Measurements from ENCODE around the gene DAND5. TPM values are rescaled to one million over a fixed set of nuclear protein-coding genes. Genes with fewer than 3 reads are reported as not detected.

The DAND5 gene
- total RNA-seq, 6 experiments from 2014 or later: not detected

- Mint-ChIP-seq H3K4me3 (peak overlapping the region; percentile 11; the same call in 1 of the 2 replicates), H3K36me3 (ENCODE audit: low read depth) (peaks cover 17% of the 10 kb centered on the region), H3K9me3 (no peaks in the 10 kb centered on the region), H3K27ac (peak overlapping the region; percentile 9), H3K27me3 (ENCODE audit: insufficient read depth) (peaks cover 2% of the 10 kb centered on the region; the same call in 1 of the 2 replicates), H3K4me1 (ENCODE audit: low read depth) (peaks cover 14% of the 10 kb centered on the region)
- DNase-seq: no peak
- no peak for TF ChIP-seq CTCF (IDR thresholded peaks at IDR 0.05)
Observed at GRCh38 chr19:12997967-12998940, 28.9 kb downstream of the DAND5 start.

- peaks cover 7% of the 10 kb centered on the region for H3K4me1 Mint-ChIP-seq (ENCODE audit: low read depth)
- peaks cover 17% of the 10 kb centered on the region for H3K36me3 Mint-ChIP-seq (ENCODE audit: low read depth)
Observed at GRCh38 chr19:13001166-13001501, 31.8 kb downstream of the DAND5 start.

GRCh38 chr19:13001502-13002165 is 32.3 kb downstream of the DAND5 start:
- Mint-ChIP-seq H3K36me3 (ENCODE audit: low read depth) (peaks cover 17% of the 10 kb centered on the region), H3K27ac (no peak overlapping the region), H3K27me3 (ENCODE audit: insufficient read depth) (no peaks in the 10 kb centered on the region; the same call in 1 of the 2 replicates), H3K4me1 (ENCODE audit: low read depth) (peaks cover 7% of the 10 kb centered on the region), H3K9me3 (no peaks in the 10 kb centered on the region), H3K4me3 (no peak overlapping the region)
- TF ChIP-seq CTCF (IDR thresholded peaks at IDR 0.05): no peak
- DNase-seq: no peak

More at GRCh38 chr19:13001166-13001501, 31.8 kb downstream of the DAND5 start:
- no peaks in the 10 kb centered on the region; the same call in 1 of the 2 replicates for H3K27me3 Mint-ChIP-seq (ENCODE audit: insufficient read depth)
- no peak for DNase-seq
- H3K9me3 Mint-ChIP-seq: no peaks in the 10 kb centered on the region
- no peak overlapping the region for H3K27ac Mint-ChIP-seq
- H3K4me3 Mint-ChIP-seq: no peak overlapping the region
- no peak for TF ChIP-seq CTCF (IDR thresholded peaks at IDR 0.05)

DNA sequence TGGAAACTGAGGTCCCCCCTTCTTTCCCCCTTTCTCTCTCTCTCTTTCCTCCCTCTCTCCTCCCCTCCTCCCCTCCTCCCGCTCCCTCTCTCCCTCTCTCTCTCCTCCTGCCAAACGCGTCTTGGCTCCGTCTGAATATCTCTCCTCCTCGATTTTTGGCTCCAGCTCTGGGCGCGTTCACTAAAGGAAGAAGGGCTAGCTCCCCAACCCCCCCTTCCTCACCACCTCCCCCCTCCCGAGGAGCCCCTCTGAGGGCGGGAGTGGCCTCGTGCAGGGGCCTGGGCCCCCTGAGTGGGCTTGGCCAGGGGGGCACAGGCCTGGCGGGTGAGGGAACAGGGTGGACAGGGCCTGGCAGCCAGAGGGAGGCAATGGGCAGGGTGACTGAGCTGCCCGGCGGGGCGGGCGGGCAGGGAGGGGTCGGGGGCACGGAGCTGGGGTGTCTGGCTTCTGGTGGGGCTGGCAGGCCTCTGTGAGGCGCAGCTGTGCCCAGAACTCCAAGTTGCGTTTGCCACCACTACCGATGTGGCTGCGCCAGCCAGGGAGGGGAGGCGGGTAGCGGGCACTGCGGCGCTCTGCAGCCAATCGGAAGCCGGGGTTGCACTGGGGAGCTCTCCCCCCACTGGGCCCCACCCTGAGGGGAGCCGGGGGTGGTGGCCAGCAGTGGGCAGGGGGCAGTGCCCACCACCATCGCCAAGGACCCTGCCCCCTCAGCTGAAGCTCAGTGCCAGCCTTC is 33.0 kb downstream of the DAND5 start:
- no peak for TF ChIP-seq CTCF (IDR thresholded peaks at IDR 0.05)
- H3K27ac Mint-ChIP-seq: no peak overlapping the region
- H3K36me3 Mint-ChIP-seq (ENCODE audit: low read depth): peaks cover 17% of the 10 kb centered on the region
- H3K9me3 Mint-ChIP-seq: no peaks in the 10 kb centered on the region
- H3K4me1 Mint-ChIP-seq (ENCODE audit: low read depth): peaks cover 7% of the 10 kb centered on the region
- no peaks in the 10 kb centered on the region; the same call in 1 of the 2 replicates for H3K27me3 Mint-ChIP-seq (ENCODE audit: insufficient read depth)
- DNase-seq: no peak
- no peak overlapping the region for H3K4me3 Mint-ChIP-seq

GRCh38 chr19:13003081-13003480 is 33.7 kb downstream of the DAND5 start:
- no peaks in the 10 kb centered on the region for H3K9me3 Mint-ChIP-seq
- H3K4me1 Mint-ChIP-seq (ENCODE audit: low read depth): peaks cover 2% of the 10 kb centered on the region
- H3K36me3 Mint-ChIP-seq (ENCODE audit: low read depth): peaks cover 14% of the 10 kb centered on the region
- no peak for TF ChIP-seq CTCF (IDR thresholded peaks at IDR 0.05)
- DNase-seq: no peak
- H3K27me3 Mint-ChIP-seq (ENCODE audit: insufficient read depth): no peaks in the 10 kb centered on the region; the same call in 1 of the 2 replicates
- no peak overlapping the region for H3K27ac Mint-ChIP-seq
- no peak overlapping the region for H3K4me3 Mint-ChIP-seq
